ENCODE results near the gene DOC2A.

DOC2A gene

GRCh38 chr16:29999605-30000004 lies 11.2 kb downstream of the DOC2A start:
- FAIRE-seq (no peak), DNase-seq (ENCODE audit: insufficient read length) (no peak)
- no peak for TF ChIP-seq POLR2AphosphoS5 (IDR thresholded peaks at IDR 0.05; ENCODE audit: low read depth, low read length)
- TF ChIP-seq TAF1 (IDR thresholded peaks at IDR 0.05; ENCODE audit: borderline replicate concordance, low read depth, low read length) = no peak
- TF ChIP-seq POLR2A (IDR thresholded peaks at IDR 0.05; ENCODE audit: low read depth, low read length) = no peak

- peak; percentile 24 for FAIRE-seq
- DNase-seq (ENCODE audit: insufficient read length) = no peak
- no peak for TF ChIP-seq POLR2AphosphoS5 (IDR thresholded peaks at IDR 0.05; ENCODE audit: low read depth, low read length)
- TF ChIP-seq POLR2A (IDR thresholded peaks at IDR 0.05; ENCODE audit: low read depth, low read length) = no peak
- no peak for TF ChIP-seq TAF1 (IDR thresholded peaks at IDR 0.05; ENCODE audit: borderline replicate concordance, low read depth, low read length)
Observed at GRCh38 chr16:29996766-29997250, 14.0 kb downstream of the DOC2A start.

GRCh38 chr16:29995911-29996765 lies 14.7 kb downstream of the DOC2A start, which contains the start of gene INO80E:
TSS of gene INO80E (plus strand) at chr16:29996241. CDS start at chr16:29996311, 70 bp downstream.
- TF ChIP-seq TAF1 (IDR thresholded peaks at IDR 0.05; ENCODE audit: borderline replicate concordance, low read depth, low read length) (0 out of 2 replicates have a peak, but pooled peaks have one; percentile 55), POLR2A (IDR thresholded peaks at IDR 0.05; ENCODE audit: low read depth, low read length) (peak; percentile 71; the same call in 1 of the 2 replicates), POLR2AphosphoS5 (IDR thresholded peaks at IDR 0.05; ENCODE audit: low read depth, low read length) (0 out of 2 replicates have a peak, but pooled peaks have one; percentile 43)
- DNase-seq (ENCODE audit: insufficient read length) = peak; percentile 100
- FAIRE-seq = peak; percentile 99

GRCh38 chr16:29995324-29995910 lies 15.4 kb downstream of the DOC2A start, which contains the start of gene HIRIP3:
TSS of gene HIRIP3 (minus strand) at chr16:29995617. CDS start at chr16:29995605, 12 bp downstream.
- TF ChIP-seq POLR2A (IDR thresholded peaks at IDR 0.05; ENCODE audit: low read depth, low read length) (peak; percentile 55; the same call in 1 of the 2 replicates), TAF1 (IDR thresholded peaks at IDR 0.05; ENCODE audit: borderline replicate concordance, low read depth, low read length) (peak; percentile 84), POLR2AphosphoS5 (IDR thresholded peaks at IDR 0.05; ENCODE audit: low read depth, low read length) (peak; percentile 59)
- no peak for FAIRE-seq
- peak; percentile 91 for DNase-seq (ENCODE audit: insufficient read length)

- FAIRE-seq (no peak), DNase-seq (ENCODE audit: insufficient read length) (no peak)
- TF ChIP-seq POLR2A (IDR thresholded peaks at IDR 0.05; ENCODE audit: low read depth, low read length) (no peak), POLR2AphosphoS5 (IDR thresholded peaks at IDR 0.05; ENCODE audit: low read depth, low read length) (no peak), TAF1 (IDR thresholded peaks at IDR 0.05; ENCODE audit: borderline replicate concordance, low read depth, low read length) (no peak)
Observed at GRCh38 chr16:29994600-29995323, 16.1 kb downstream of the DOC2A start.

- FAIRE-seq (no peak), DNase-seq (ENCODE audit: insufficient read length) (no peak)
- TF ChIP-seq POLR2AphosphoS5 (IDR thresholded peaks at IDR 0.05; ENCODE audit: low read depth, low read length) (no peak), TAF1 (IDR thresholded peaks at IDR 0.05; ENCODE audit: borderline replicate concordance, low read depth, low read length) (no peak), POLR2A (IDR thresholded peaks at IDR 0.05; ENCODE audit: low read depth, low read length) (no peak)
Observed at GRCh38 chr16:29993903-29994599, 16.8 kb downstream of the DOC2A start.

GRCh38 chr16:29993191-29993902 lies 17.5 kb downstream of the DOC2A start:
- TF ChIP-seq POLR2AphosphoS5 (IDR thresholded peaks at IDR 0.05; ENCODE audit: low read depth, low read length) (no peak), POLR2A (IDR thresholded peaks at IDR 0.05; ENCODE audit: low read depth, low read length) (no peak; the same call in 1 of the 2 replicates), TAF1 (IDR thresholded peaks at IDR 0.05; ENCODE audit: borderline replicate concordance, low read depth, low read length) (no peak)
- DNase-seq (ENCODE audit: insufficient read length) (no peak), FAIRE-seq (no peak)

- FAIRE-seq (no peak), DNase-seq (ENCODE audit: insufficient read length) (no peak)
- TF ChIP-seq TAF1 (IDR thresholded peaks at IDR 0.05; ENCODE audit: borderline replicate concordance, low read depth, low read length) (no peak), POLR2A (IDR thresholded peaks at IDR 0.05; ENCODE audit: low read depth, low read length) (no peak), POLR2AphosphoS5 (IDR thresholded peaks at IDR 0.05; ENCODE audit: low read depth, low read length) (no peak)
Observed at GRCh38 chr16:29992344-29992967, 18.4 kb downstream of the DOC2A start.

GRCh38 chr16:29991571-29991904 lies 19.3 kb downstream of the DOC2A start:
- TF ChIP-seq POLR2A (IDR thresholded peaks at IDR 0.05; ENCODE audit: low read depth, low read length) (0 out of 2 replicates have a peak, but pooled peaks have one; percentile 28), POLR2AphosphoS5 (IDR thresholded peaks at IDR 0.05; ENCODE audit: low read depth, low read length) (no peak), TAF1 (IDR thresholded peaks at IDR 0.05; ENCODE audit: borderline replicate concordance, low read depth, low read length) (no peak)
- FAIRE-seq (no peak), DNase-seq (ENCODE audit: insufficient read length) (no peak)

All from GM12892 (cell line).